Stimulated activated CD8-positive, alpha-beta memory T cell treated with anti-CD3 and anti-CD28 coated beads, Interleukin-2, amount 100 ng/mL, for 48 hours (primary cell): ENCODE data around the gene UGT2B17.
A peak's percentile ranks its signal among the peaks of the same experiment; 100 is the strongest.
"Not testable (repeated sequence)": the region's sequence is repeated elsewhere in the genome, so short reads cannot be mapped to it uniquely, and the experiment has no call there.

Experiments
- DNase-seq, 2 donors: peaks; one replicate each; pipeline ENCODE4 v3.0.0-alpha.2; 2020; ENCODE audit warnings: low read depth in 2 of 2

Gene UGT2B17

DNA sequence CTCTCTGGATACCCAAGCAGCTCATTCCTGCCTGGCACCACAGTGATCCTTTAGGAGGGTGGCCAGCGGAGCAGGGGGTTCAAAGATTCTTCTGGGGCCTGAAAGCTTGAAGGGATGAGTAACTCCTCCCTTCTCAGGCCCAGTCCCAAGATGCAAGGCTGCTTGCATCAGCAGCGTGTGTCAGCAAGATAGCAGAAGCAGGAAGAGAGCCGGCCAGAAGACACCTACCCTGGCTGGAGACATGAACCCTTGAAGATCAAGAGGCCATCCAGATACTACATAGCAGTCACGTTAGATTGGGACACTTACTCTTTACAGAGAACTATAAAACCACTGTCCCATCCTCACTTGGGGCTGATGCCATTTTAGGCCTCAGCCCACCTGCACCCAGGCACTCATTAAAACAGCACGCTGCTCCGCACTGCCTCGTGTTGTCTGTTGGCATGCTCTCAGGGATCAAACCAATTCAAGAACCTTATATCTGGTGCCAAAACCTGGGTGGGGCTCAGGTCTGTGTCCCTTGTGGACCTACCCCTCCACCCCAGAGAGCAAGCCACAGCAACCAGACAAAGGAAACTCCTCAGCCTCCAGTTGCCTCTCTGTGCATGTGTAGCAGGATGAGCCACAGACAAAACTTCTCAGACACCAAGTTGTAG is 6.5 kb downstream of the UGT2B17 start:
- no peak for DNase-seq

DNA sequence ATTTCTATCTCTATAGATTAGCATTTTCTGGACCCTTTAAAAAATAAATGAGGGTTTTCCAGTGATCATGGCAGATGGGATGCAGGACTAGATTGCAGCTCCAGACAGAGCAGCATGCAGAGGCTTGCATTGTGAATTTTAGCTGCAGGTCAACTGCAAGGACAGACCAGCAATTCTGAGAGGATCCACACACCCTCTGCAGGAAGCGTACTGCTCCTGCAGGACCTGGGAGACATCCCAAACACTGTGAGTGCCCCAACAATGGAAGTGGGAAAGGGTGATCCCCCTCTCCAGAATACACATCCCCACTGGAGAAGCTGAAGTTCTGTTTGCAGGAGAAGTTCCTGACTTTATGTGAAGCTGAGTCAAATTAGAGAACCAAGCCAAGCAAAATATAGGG is 7.1 kb downstream of the UGT2B17 start:
- not testable (repeated sequence) for DNase-seq

DNA sequence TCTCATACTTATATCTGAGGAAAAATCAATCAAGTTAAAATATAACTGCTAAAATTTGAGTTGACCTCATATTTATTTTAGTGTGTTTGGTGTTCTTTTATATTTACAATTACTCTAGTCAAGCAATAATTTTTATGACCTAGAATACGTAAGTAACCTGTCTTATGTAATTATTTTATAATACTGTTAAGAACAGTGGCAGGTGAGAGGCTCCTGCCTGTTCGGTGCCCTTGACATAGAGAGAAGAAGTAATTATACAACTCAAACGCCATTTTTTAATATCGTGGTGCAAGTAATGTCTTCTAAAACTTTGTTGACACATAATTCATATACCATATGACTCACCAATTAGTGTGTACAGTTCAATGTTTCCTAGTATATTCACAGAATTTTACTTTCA is 7.6 kb downstream of the UGT2B17 start:
- DNase-seq: not testable (repeated sequence)

DNA sequence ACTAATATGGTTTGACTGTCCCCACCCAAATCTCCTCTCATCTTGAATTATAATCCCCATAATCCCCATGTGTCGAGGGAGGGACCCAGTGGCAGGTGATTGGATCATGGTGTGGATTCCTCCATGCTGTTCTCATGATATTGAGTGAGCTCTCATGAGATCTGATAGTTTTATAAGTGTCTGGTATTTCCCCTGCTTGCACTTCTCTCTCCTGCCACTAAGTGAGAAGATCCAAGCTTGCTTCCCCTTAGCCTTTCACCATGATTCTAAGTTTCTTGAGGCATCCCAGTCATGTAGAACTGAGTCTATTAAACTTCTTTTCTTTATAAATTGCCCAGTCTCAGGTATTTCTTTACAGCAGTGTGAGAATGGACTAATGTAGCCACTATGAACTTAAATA is 9.8 kb downstream of the UGT2B17 start:
- not testable (repeated sequence) for DNase-seq

DNA sequence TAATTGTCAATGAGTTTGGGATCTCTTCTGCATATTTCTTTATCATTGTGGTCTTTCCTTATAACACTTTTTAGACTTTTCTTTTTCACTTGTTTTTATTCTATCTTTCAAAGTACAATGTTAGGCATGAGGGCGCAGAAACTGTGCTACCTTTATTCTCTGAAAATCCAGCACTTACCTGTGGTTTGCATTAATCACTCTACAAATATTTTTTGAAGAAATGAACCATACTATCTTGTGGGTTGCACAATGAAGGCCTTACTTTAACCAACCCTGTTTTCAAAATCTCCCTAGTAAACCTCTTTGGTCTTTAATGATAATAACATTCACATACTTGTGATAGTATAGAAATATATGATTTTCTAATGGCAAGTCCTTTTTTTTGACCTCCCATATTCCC is 11.0 kb downstream of the UGT2B17 start:
- not testable (repeated sequence) for DNase-seq

DNA sequence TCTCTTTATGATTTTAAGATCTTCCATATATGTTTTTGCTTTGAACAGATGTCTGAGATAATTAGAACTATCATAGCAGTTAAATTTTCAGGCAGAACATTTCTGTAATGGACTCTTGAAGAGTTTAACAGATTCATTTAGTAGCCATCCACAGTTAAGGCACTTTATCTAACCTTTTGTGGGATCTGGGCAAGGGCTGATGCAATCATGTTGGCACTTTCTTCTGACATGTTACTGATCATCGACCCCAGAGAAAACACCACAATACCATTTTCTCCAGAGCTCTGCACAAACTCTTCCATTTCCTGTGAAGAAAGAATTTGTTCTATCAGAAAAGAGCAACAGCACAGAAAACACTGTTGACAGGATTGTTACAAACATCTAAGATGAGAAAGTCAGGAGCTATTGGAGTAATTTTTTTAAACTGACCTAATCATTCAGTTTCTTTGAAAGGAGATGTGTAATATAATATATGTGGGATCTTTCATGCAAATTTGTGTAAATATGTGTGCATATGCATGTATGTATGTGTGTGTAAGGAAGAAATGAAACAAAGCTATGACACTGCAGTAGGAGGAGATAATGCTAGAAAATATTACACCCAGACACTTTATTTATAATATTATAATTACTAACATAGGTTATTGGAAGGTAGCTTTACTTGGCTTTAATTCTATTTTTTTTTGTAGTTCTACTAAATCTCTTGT is 15.6 kb downstream of the UGT2B17 start:
- not testable (repeated sequence) for DNase-seq

DNA sequence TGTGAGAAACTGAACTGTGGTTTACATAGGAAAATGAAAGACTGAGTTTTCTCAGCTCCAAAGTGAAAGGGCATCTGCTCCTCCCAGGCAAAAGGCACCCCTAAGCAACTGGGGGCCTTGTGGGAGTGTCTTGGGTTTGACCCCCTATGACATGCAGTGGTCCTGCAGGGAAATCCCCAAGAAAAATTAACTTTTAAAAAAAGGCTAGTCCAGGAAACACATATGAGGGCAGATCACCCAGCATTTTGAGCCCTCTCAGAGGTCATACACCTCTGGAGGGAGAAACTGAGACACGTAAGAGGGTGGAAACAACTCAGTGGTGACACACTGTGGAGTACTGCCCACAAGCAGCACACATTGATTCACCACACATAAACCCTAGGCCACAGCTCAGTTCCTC is 22.3 kb downstream of the UGT2B17 start:
- not testable (repeated sequence) for DNase-seq

DNA sequence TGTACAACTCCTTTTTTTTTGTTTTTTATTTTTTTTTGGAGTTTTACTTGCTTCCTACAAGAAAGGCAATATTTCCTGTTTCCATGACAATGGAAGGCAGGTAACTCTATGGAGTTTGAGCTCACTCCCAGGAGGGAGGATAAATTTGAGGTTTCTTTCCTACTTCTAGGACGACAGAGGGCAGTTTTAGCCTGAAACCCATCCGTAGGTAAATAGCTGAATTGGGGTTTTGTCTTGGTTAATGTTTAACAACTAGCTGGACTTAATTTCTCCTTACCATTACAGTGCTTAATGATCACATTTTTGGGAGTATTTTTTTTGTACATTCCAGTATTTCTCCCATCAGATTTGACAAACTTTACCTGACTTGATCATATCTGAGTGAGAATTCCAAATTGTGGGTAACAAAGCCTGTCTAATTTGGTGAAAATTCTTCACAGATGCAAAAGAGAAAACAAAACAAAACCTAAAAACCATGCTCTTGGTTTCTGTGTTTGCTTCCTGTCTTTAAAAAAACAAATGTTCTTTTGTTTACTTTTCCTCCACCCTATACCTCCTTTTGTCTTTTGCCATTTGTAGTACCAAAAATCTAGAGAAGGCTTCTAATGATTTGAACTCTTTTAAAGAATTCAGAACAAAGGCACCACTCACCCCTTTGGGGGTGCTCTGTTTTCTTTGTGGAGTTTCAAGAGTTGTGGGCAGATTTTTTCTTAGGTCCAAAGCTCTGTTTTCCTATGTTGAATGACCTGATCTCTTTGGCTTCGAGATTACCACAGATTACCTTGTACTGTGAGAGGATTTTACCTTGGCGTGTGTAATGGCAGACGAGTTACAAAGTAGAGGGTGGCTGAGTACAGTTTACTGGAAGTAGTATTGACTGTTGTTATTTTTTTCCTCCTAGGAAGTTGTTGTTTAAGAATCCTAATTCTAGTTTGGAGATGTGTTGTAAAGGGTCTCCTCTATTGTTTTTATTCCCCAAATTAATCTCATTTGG is 23.0 kb downstream of the UGT2B17 start:
- DNase-seq: not testable (repeated sequence)

DNA sequence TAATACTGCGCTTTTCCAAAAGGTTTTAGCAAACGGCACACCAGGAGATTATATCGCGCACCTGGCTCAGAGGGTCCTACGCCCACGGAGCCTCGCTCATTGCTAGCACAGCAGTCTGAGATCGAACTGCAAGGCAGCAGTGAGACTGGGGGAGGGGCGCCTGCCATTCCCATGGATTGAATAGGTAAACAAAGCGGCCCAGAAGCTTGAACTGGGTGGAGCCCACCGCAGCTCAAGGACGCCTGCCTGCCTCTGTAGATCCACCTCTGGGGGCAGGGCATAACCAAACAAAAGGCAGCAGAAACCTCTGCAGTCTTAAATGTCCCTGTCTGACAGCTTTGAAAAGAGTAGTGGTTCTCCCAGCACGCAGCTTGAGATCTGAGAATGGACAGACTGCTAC is 33.4 kb downstream of the UGT2B17 start:
- not testable (repeated sequence) for DNase-seq

DNA sequence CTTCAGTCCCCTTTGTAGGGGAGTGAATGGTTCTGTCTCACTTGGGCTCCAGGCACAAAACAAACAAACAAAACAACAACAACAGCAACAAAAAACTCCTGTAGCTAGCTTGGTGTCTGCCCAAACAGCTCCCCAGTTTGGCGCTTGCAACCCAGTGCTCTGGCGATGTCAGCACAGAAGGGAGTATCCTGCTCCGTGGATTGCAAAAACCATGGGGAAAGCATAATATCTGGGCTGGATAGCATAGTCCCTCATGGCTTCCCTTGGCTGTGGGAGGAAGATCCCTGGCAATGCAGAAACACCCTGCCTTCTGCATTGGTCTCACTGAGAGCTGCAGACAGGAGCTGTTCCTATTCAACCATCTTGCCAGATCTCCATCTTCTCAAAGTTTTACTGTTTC is 39.7 kb downstream of the UGT2B17 start:
- DNase-seq: no peak

DNA sequence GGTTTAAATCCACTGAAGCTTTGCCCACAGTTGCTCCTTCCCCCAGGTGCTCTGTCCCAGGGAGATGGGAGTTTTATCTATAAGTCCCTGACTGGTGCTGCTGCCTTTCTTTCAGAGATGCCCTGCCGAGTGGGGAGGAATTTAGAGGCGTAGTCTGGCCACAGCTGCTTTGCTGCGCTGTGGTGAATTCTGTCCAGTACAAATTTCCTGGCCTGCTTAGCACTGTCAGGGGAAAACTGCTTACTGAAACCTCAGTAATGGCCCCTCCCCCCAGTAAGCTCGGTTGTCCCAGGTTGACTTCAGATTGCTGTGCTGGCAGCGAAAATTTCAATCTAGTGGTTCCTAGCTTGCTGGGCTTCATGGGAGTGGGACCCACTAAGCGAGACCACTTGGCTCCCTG is 40.1 kb downstream of the UGT2B17 start:
- DNase-seq: no peak

DNA sequence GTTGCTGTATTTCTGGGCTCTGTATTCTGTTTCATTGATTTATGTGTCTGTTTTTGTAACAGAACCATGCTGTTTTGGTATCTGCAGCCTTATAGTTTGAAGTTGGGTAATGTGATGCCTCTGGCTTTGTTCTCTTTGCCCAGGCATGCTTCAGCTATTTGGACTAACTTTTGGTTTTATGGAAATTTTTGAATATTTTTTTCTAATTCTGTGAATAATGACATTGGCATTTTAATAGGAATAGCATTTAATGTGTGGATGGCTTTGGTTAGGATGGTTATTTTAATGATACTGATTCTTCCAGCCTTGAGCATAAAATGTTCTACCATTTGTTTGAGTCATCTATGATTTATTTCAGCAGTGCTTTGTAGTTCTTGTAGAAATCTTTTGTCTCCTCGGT is 53.9 kb downstream of the UGT2B17 start:
- not testable (repeated sequence) for DNase-seq

DNA sequence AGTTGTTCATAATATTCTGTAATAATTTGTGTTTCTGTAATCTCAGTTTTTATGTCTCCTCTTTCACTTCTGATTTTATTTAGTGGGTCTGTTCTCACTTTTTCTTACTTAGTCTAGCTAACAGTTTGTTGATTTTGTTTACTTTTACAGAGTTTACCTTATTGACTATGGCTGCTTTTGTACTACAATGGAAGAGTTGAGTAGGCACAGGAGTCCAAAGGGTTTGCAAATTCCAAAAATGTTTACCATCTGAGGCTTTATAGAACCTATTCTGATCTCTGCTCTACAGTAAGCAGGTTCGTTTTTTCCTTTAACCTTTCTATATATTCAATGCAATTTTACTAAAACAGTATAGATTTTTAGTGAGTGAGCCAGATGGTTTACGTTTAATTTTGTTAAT is 55.1 kb downstream of the UGT2B17 start:
- DNase-seq: no peak

DNA sequence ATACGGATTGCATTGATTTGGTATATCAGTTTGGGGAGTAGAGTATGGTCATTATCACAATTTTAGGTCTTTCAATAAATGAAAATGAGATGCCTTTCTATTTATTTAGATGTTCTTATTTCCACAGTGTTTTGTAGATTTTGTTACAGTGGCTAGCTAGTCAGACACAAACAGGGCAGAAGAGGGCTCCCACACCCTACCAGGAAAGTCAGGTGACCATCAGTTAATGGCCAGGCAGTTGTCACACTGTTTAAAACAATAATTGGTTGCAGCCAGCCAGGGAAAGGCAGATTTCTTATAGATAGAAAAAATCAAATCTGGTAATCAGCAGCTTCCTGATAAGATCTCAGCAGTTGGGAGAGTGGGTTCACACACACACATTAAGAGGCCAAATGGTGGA is 57.2 kb downstream of the UGT2B17 start:
- DNase-seq: no peak

DNA sequence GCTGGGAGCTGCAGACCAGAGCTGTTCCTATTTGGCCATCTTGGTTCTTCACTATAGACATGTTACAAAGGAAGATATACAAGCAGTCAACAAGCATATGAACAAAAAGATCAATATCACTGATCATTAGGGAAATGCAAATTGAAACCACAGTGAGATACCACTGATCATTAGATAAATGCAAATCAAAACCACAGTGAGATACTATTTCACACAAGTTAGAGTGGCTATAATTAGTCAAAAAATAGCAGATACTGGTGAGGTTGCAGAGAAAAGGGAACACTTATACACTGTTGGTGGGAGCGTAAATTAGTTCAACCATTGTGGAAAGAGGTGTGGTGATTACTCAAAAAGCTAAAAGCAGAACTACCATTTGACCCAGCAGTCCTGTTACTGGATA is 70.7 kb downstream of the UGT2B17 start:
- DNase-seq: not testable (repeated sequence)

DNA sequence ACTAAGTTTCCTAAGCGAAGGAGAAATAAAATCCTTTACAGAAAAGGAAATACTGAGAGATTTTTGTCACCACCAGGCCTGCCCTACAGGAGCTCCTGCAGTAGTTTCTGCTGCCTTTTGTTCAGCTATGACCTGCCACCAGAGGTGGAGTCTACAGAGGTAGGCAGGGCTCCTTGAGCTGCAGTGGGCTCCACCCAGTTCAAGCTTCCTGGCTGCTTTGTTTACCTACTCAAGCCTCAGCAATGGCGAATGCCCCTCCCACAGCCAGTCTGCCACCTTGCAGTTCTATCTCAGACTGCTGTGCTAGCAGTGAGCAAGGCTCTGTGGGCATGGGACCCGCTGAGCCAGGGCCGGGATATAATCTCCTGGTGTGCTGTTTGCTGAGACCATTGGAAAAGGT is 71.3 kb downstream of the UGT2B17 start:
- not testable (repeated sequence) for DNase-seq

DNA sequence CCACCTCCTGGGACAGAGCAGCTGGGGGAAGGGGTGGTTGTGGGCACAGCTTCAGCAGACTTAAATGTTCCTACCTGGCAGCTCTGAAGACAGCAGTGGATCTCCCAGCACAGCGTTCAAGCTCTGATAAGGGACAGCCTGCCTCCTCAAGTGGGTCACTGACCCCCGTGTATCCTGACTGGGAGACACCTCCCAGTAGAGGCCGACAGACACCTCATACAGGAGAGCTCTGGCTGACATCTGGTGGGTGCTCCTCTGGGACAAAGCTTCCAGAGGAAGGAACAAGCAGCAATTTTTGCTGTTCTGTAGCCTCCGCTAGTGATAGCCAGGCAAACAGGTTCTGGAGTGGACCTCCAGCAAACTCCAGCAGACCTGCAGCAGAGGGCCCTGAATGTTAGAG is 72.7 kb downstream of the UGT2B17 start:
- not testable (repeated sequence) for DNase-seq

DNA sequence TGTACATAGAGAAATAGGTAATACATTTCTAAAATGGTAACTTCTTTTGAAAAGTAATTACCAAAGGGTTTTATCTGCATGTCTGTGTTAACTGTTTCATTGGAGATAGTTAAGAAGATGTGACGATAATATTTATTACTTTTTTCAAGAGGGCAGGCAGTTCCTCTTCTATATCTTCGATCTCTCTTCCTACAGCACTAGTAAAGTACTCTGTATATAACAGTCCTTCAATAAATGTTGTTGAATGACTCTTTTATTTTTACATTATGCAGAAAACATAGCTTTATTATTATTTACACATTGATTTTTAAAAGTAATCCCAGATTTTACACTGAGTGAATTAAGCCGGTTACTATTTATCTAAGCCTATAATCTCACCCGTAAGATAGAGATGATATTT is 77.1 kb downstream of the UGT2B17 start:
- no peak for DNase-seq

DNA sequence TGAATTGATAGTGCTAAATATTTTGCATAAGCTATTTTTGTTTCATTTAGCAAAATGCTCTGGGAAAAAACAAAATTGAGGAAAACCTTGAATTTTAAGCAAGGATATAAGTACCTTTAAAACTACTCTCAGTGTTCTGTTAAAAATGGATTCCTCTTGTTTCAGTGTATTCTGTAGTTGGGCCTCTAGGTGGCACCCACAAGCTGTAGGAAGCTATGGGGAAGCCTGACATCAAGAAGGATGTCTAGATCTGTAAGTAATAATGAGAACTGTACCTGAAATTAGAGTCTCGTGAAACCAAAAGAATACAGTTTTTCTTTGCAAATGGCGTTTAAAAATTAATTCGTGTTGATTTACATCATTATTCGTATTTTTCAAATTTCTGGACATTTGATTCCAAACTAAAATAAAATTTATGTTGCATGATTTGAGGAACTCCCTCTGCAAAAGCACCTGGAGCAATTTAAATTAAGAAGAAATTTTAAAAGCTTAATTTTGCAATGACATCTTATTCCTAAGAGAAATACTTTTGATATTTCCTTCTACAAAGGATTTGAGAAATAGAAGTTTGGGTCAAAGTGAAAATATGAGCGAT is 77.6 kb downstream of the UGT2B17 start:
- peak; percentile 11 to 29 for DNase-seq

DNA sequence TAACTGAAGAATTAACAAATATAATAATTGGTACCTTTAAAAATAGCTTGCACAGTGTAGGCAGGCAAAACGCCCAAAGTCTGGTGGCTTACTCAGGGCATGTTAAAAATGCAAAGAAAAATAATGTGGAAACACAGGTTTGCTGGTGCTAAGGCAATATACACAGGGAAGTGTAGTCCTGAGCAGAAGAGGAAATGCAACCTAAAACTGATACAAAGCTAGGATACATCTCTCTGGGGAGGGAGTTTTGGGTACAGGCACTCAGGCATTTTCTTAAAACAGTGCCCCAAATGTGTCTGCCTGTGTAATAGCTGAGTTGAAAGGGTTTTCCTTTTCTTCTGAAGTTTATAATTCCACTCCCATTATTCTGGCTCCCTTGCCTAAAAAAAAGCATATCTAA is 81.4 kb downstream of the UGT2B17 start:
- DNase-seq: no peak

DNA sequence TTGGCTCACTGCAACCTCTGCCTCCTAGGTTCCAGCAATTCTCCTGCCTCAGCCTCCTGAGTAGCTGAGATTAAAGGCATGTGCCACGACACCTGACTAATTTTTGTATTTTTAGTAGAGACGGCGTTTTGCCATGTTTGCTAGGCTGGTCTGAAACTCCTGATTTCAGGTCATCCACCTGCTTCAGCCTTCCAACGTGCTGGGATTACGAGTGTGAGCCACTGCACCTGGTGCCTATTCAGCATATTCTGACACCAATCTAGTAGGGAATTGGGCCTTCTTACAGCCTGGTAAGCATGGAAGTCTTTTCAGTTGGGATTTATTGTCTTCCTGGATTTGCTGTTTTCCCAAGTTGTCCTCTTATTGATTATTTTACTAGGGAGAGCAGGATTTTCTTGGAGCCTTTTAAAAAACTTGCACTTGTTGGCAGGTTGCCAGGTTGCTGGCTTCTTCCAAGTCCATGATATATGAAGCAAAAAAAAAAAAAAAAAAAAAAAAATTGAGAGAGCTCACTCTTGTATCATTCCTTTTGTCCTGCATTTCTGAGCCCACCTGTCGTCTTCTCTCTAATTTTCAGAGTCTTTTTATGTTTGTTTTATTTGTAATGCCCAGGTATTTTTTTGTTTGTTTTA is 85.2 kb downstream of the UGT2B17 start:
- DNase-seq: no peak
